PC-3 (cell line): ENCODE data around the gene ARFGAP3. TPM values are rescaled to one million over a fixed set of nuclear protein-coding genes. Genes with fewer than 3 reads are reported as not detected.

Source experiments
- ATAC-seq: fragments of 200-7000 bp; cut with Tn5 transposase; 2 replicates; pipeline ENCODE4 v1.9.1; 2020; ENCODE audit warnings: mild to moderate bottlenecking, moderate library complexity
- BruUV-seq: library from RNA; stranded (reverse); fragments of 400-500 nt; replicated peaks from 2 replicates; lab custom pipeline; 2021; lab: Mats Ljungman, UMichigan
- CTCF ChIA-PET: fragments of 300-600 bp; sonication (Branson Sonifier 250); formaldehyde crosslinking; loops from one replicate; lab custom pipeline; 2022; ENCODE audit warnings: antibody characterized with exemption; lab: Charles Lee
- POLR2A ChIA-PET: fragments of 300-600 bp; sonication (Branson Sonifier 250); formaldehyde crosslinking; loops from one replicate; lab custom pipeline; 2022; ENCODE audit warnings: antibody characterized with exemption; ENCODE audit not compliant: unreplicated experiment; lab: Charles Lee
- DNase-seq: peaks from one replicate; pipeline ENCODE4 v3.0.0-alpha.2; 2015
- H2AFZ ChIP-seq: fragments of 300-600 bp; sonication (generic); 2 replicates; pipeline ENCODE4 v1.6.0; 2016; ENCODE audit warnings: antibody characterized with exemption, low read length
- H3F3A ChIP-seq: fragments of 300-600 bp; sonication (generic); one replicate; pipeline ENCODE4 v1.6.0; 2017; ENCODE audit warnings: antibody characterized with exemption, low read length, control low read depth, mild to moderate bottlenecking; ENCODE audit not compliant: unreplicated experiment
- H3K27ac ChIP-seq: fragments of 300-600 bp; sonication (generic); 2 replicates; pipeline ENCODE4 v1.5.1; 2016; ENCODE audit warnings: mild to moderate bottlenecking, low read length
- H3K27me3 ChIP-seq: fragments of 300-600 bp; sonication (generic); 2 replicates; pipeline ENCODE4 v1.6.1; 2016; ENCODE audit warnings: low read length, mixed read lengths
- H3K36me3 ChIP-seq: fragments of 300-600 bp; sonication (generic); 2 replicates; pipeline ENCODE4 v1.6.1; 2016; ENCODE audit warnings: low read depth, mixed run types, low read length, mixed read lengths
- H3K4me1 ChIP-seq: fragments of 300-600 bp; sonication (generic); 2 replicates; pipeline ENCODE4 v1.5.1; 2016; ENCODE audit warnings: low read length; ENCODE audit not compliant: insufficient read depth
- H3K4me2 ChIP-seq: fragments of 300-600 bp; sonication (generic); 2 replicates; pipeline ENCODE4 v1.6.0; 2016; ENCODE audit warnings: low read length
- H3K4me3 ChIP-seq: fragments of 300-600 bp; sonication (generic); 2 replicates; pipeline ENCODE4 v1.5.1; 2016; ENCODE audit warnings: mild to moderate bottlenecking, low read length, mixed read lengths
- H3K79me2 ChIP-seq: fragments of 300-600 bp; sonication (generic); 2 replicates; pipeline ENCODE4 v1.6.1; 2017; ENCODE audit warnings: low read length, mixed read lengths
- H3K9ac ChIP-seq: fragments of 300-600 bp; sonication (generic); 2 replicates; pipeline ENCODE4 v1.6.0; 2016; ENCODE audit warnings: mild to moderate bottlenecking, low read length
- H3K9me2 ChIP-seq: fragments of 300-600 bp; sonication (generic); replicated peaks from 2 replicates; pipeline ENCODE4 v1.6.1; 2016; ENCODE audit warnings: mixed run types, low read length, mixed read lengths
- H3K9me3 ChIP-seq: fragments of 300-600 bp; sonication (generic); 2 replicates; pipeline ENCODE4 v1.6.1; 2016; ENCODE audit warnings: low read length, mixed read lengths
- H4K20me1 ChIP-seq: fragments of 300-600 bp; sonication (generic); 2 replicates; pipeline ENCODE4 v1.6.1; 2016; ENCODE audit warnings: low read length, mixed read lengths
- CTCF ChIP-seq: fragments of 300-600 bp; sonication (generic); conservative IDR thresholded peaks from 2 replicates; pipeline ENCODE4 v1.5.1; 2017; ENCODE audit warnings: antibody characterized with exemption, low read depth, mild to moderate bottlenecking, low read length
- EZH2 ChIP-seq: fragments of 300-600 bp; sonication (generic); IDR thresholded peaks from one replicate; pipeline ENCODE4 v1.6.1; 2017; ENCODE audit warnings: antibody characterized with exemption, mild to moderate bottlenecking, low read length; ENCODE audit not compliant: unreplicated experiment
- EZH2phosphoT487 ChIP-seq: fragments of 300-600 bp; sonication (generic); IDR thresholded peaks from 2 replicates; pipeline ENCODE4 v1.6.1; 2018; ENCODE audit warnings: mild to moderate bottlenecking, antibody characterized with exemption, low read length, borderline replicate concordance
- intact Hi-C: fragments of 100-400 bp; cut with micrococcal nuclease; formaldehyde crosslinking; loops from 2 replicates; pipeline ENCODE4 v1.9.0; 2023
- total RNA-seq: library from RNA; depleted of rRNA; stranded (reverse); fragments of >200 nt; gene quantifications from 2 replicates; pipeline ENCODE4 v1.2.3, GENCODE V29; 2014

The ARFGAP3 gene
- total RNA-seq, 1 experiment from 2014 or later, result 19.2 TPM

GRCh38 chr22:42860968-42861367 is 3.9 kb upstream of the ARFGAP3 start:
- intact Hi-C loops, result loop anchor here (10.0 kb wide), 1 partner anchor 234 kb away; no protein-coding TSS in a partner anchor
- Histone ChIP-seq H3K4me3 (no peak overlapping the region), H3K9me2 (no peaks in the 10 kb centered on the region), H3K9me3 (no peaks in the 10 kb centered on the region), H3K9ac (no peak overlapping the region), H3K27ac (peak overlapping the region; percentile 95; the same call in 1 of the 2 replicates), H3K27me3 (no peaks in the 10 kb centered on the region), H3K79me2 (peaks cover 6% of the 10 kb centered on the region), H4K20me1 (0 out of 2 replicates have a peak, but pooled peaks cover 3% of the 10 kb centered on the region), H3F3A (no peaks in the 10 kb centered on the region), H2AFZ (no peak overlapping the region), H3K4me2 (no peak overlapping the region), H3K4me1 (peaks cover 25% of the 10 kb centered on the region), H3K36me3 (no peaks in the 10 kb centered on the region)
- ChIA-PET POLR2A (no interaction called here), CTCF (no interaction called here)
- ATAC-seq (no peak), DNase-seq (no peak)
- no TSS peak for BruUV-seq
- TF ChIP-seq EZH2 (no peak), EZH2phosphoT487 (no peak), CTCF (no peak)

- H3K36me3 ChIP-seq, result no peaks in the 10 kb centered on the region
- no peaks in the 10 kb centered on the region for H3K9me3 ChIP-seq
- no peak overlapping the region for H3K4me3 ChIP-seq
- intact Hi-C loops, result no loop called here
- H3K79me2 ChIP-seq, result peaks cover 36% of the 10 kb centered on the region
- no peak overlapping the region for H3K9ac ChIP-seq
- ATAC-seq (no peak), DNase-seq (peak; percentile 14)
- H3F3A ChIP-seq, result no peaks in the 10 kb centered on the region
- peaks cover 4% of the 10 kb centered on the region; the same call in 1 of the 2 replicates for H4K20me1 ChIP-seq
- no peak overlapping the region for H3K4me2 ChIP-seq
- BruUV-seq, result TSS peak; percentile 76
- H3K4me1 ChIP-seq, result peaks cover 18% of the 10 kb centered on the region
- H3K9me2 ChIP-seq, result no peaks in the 10 kb centered on the region
- ChIA-PET CTCF (no interaction called here), POLR2A (no interaction called here)
- H3K27me3 ChIP-seq, result no peaks in the 10 kb centered on the region
- no peak overlapping the region for H2AFZ ChIP-seq
- TF ChIP-seq EZH2phosphoT487, result no peak
- no peak for TF ChIP-seq CTCF
- no peak for TF ChIP-seq EZH2
- no peak overlapping the region for H3K27ac ChIP-seq
Measured at GRCh38 chr22:42857845-42858481, 890 bp upstream of the ARFGAP3 start.
